ENCODE data around the gene GNB5. TPM values are rescaled to one million over a fixed set of nuclear protein-coding genes. Genes with fewer than 3 reads are reported as not detected.

Gene GNB5
- total and polyA plus RNA-seq, 2 donors: 16.1 to 20.5 TPM

- 88% methylated on average over 6 of the region's 6 CpGs for WGBS
- no peaks in the 10 kb centered on the region for H3K4me1 ChIP-seq (ENCODE audit: control insufficient read depth in 2 of 2, insufficient read depth in 2 of 2, low read length in 2 of 2)
- H3K36me3 ChIP-seq (ENCODE audit: control insufficient read depth in 2 of 2, insufficient read depth in 2 of 2, low read length in 1 of 2): no peaks in the 10 kb centered on the region
- no peak overlapping the region for H3K4me3 ChIP-seq (ENCODE audit: low read length in 2 of 2)
- DNase-seq (ENCODE audit: low read depth in 6 of 9, low spot score in 9 of 9): no peak
- no peak overlapping the region for H3K27ac ChIP-seq (ENCODE audit: low read depth in 1 of 2, low read length in 1 of 2)
- H3K9me3 ChIP-seq (ENCODE audit: control insufficient read depth in 2 of 2, insufficient read depth in 1 of 2, low read length in 1 of 2): no peaks in the 10 kb centered on the region
- peaks cover 0 to 10% of the 10 kb centered on the region in 2 donors for H3K27me3 ChIP-seq (ENCODE audit: control insufficient read depth in 2 of 2, insufficient read depth in 1 of 2, low read length in 1 of 2)
These were observed 84.6 kb downstream of the GNB5 start for GRCh38 chr15:52106641-52107040.

GRCh38 chr15:52105846-52106245 is 85.3 kb downstream of the GNB5 start:
- H3K4me1 ChIP-seq (ENCODE audit: control insufficient read depth in 2 of 2, insufficient read depth in 2 of 2, low read length in 2 of 2): no peaks in the 10 kb centered on the region
- no peak overlapping the region for H3K27ac ChIP-seq (ENCODE audit: low read depth in 1 of 2, low read length in 1 of 2)
- H3K27me3 ChIP-seq (ENCODE audit: control insufficient read depth in 2 of 2, insufficient read depth in 1 of 2, low read length in 1 of 2): peaks cover 0 to 3% of the 10 kb centered on the region in 2 donors
- no peak overlapping the region for H3K4me3 ChIP-seq (ENCODE audit: low read length in 2 of 2)
- no peaks in the 10 kb centered on the region for H3K36me3 ChIP-seq (ENCODE audit: control insufficient read depth in 2 of 2, insufficient read depth in 2 of 2, low read length in 1 of 2)
- DNase-seq (ENCODE audit: low read depth in 6 of 9, low spot score in 9 of 9): no peak
- no peaks in the 10 kb centered on the region for H3K9me3 ChIP-seq (ENCODE audit: control insufficient read depth in 2 of 2, insufficient read depth in 1 of 2, low read length in 1 of 2)
- WGBS: 94% methylated on average over 2 of the region's 2 CpGs

GRCh38 chr15:52104532-52105004 is 86.6 kb downstream of the GNB5 start:
- no peaks in the 10 kb centered on the region for H3K9me3 ChIP-seq (ENCODE audit: control insufficient read depth in 2 of 2, insufficient read depth in 1 of 2, low read length in 1 of 2)
- no peak for DNase-seq (ENCODE audit: low read depth in 6 of 9, low spot score in 9 of 9)
- H3K4me1 ChIP-seq (ENCODE audit: control insufficient read depth in 2 of 2, insufficient read depth in 2 of 2, low read length in 2 of 2): no peaks in the 10 kb centered on the region
- WGBS: 95% methylated on average over 5 of the region's 5 CpGs
- no peak overlapping the region for H3K4me3 ChIP-seq (ENCODE audit: low read length in 2 of 2)
- H3K27me3 ChIP-seq (ENCODE audit: control insufficient read depth in 2 of 2, insufficient read depth in 1 of 2, low read length in 1 of 2): no peaks in the 10 kb centered on the region
- H3K27ac ChIP-seq (ENCODE audit: low read depth in 1 of 2, low read length in 1 of 2): no peak overlapping the region
- H3K36me3 ChIP-seq (ENCODE audit: control insufficient read depth in 2 of 2, insufficient read depth in 2 of 2, low read length in 1 of 2): no peaks in the 10 kb centered on the region

GRCh38 chr15:52103217-52104207 is 87.7 kb downstream of the GNB5 start:
- Histone ChIP-seq H3K4me3 (ENCODE audit: low read length in 2 of 2) (no peak overlapping the region), H3K27me3 (ENCODE audit: control insufficient read depth in 2 of 2, insufficient read depth in 1 of 2, low read length in 1 of 2) (no peaks in the 10 kb centered on the region), H3K9me3 (ENCODE audit: control insufficient read depth in 2 of 2, insufficient read depth in 1 of 2, low read length in 1 of 2) (no peaks in the 10 kb centered on the region), H3K27ac (ENCODE audit: low read depth in 1 of 2, low read length in 1 of 2) (no peak overlapping the region), H3K36me3 (ENCODE audit: control insufficient read depth in 2 of 2, insufficient read depth in 2 of 2, low read length in 1 of 2) (no peaks in the 10 kb centered on the region), H3K4me1 (ENCODE audit: control insufficient read depth in 2 of 2, insufficient read depth in 2 of 2, low read length in 2 of 2) (no peaks in the 10 kb centered on the region)
- DNase-seq (ENCODE audit: low read depth in 6 of 9, low spot score in 9 of 9): no peak
- 93% methylated on average over 5 of the region's 5 CpGs for WGBS

- WGBS: 96% methylated on average over 2 of the region's 2 CpGs
- no peak for DNase-seq (ENCODE audit: low read depth in 6 of 9, low spot score in 9 of 9)
These were observed 88.7 kb downstream of the GNB5 start for GRCh38 chr15:52102463-52102862.

GRCh38 chr15:52101542-52102323 is 89.5 kb downstream of the GNB5 start:
- no peak overlapping the region for H3K27ac ChIP-seq (ENCODE audit: low read depth in 1 of 2, low read length in 1 of 2)
- H3K36me3 ChIP-seq (ENCODE audit: control insufficient read depth in 2 of 2, insufficient read depth in 2 of 2, low read length in 1 of 2): no peaks in the 10 kb centered on the region
- H3K27me3 ChIP-seq (ENCODE audit: control insufficient read depth in 2 of 2, insufficient read depth in 1 of 2, low read length in 1 of 2): no peaks in the 10 kb centered on the region
- H3K4me1 ChIP-seq (ENCODE audit: control insufficient read depth in 2 of 2, insufficient read depth in 2 of 2, low read length in 2 of 2): no peaks in the 10 kb centered on the region
- no peak for DNase-seq (ENCODE audit: low read depth in 6 of 9, low spot score in 9 of 9)
- WGBS: 97% methylated on average over 16 of the region's 16 CpGs
- no peak overlapping the region for H3K4me3 ChIP-seq (ENCODE audit: low read length in 2 of 2)
- H3K9me3 ChIP-seq (ENCODE audit: control insufficient read depth in 2 of 2, insufficient read depth in 1 of 2, low read length in 1 of 2): no peaks in the 10 kb centered on the region

More at GRCh38 chr15:52102463-52102862, 88.7 kb downstream of the GNB5 start:
- H3K36me3 ChIP-seq (ENCODE audit: control insufficient read depth in 2 of 2, insufficient read depth in 2 of 2, low read length in 1 of 2): no peaks in the 10 kb centered on the region
- no peaks in the 10 kb centered on the region for H3K9me3 ChIP-seq (ENCODE audit: control insufficient read depth in 2 of 2, insufficient read depth in 1 of 2, low read length in 1 of 2)
- no peak overlapping the region for H3K27ac ChIP-seq (ENCODE audit: low read depth in 1 of 2, low read length in 1 of 2)
- no peaks in the 10 kb centered on the region for H3K27me3 ChIP-seq (ENCODE audit: control insufficient read depth in 2 of 2, insufficient read depth in 1 of 2, low read length in 1 of 2)
- no peak overlapping the region for H3K4me3 ChIP-seq (ENCODE audit: low read length in 2 of 2)
- no peaks in the 10 kb centered on the region for H3K4me1 ChIP-seq (ENCODE audit: control insufficient read depth in 2 of 2, insufficient read depth in 2 of 2, low read length in 2 of 2)

GRCh38 chr15:52100807-52101442 is 90.3 kb downstream of the GNB5 start:
- H3K27ac ChIP-seq (ENCODE audit: low read depth in 1 of 2, low read length in 1 of 2): no peak overlapping the region
- WGBS: 94% methylated on average over 6 of the region's 6 CpGs
- H3K27me3 ChIP-seq (ENCODE audit: control insufficient read depth in 2 of 2, insufficient read depth in 1 of 2, low read length in 1 of 2): no peaks in the 10 kb centered on the region
- no peak for DNase-seq (ENCODE audit: low read depth in 6 of 9, low spot score in 9 of 9)
- no peaks in the 10 kb centered on the region for H3K36me3 ChIP-seq (ENCODE audit: control insufficient read depth in 2 of 2, insufficient read depth in 2 of 2, low read length in 1 of 2)
- H3K4me3 ChIP-seq (ENCODE audit: low read length in 2 of 2): no peak overlapping the region
- H3K4me1 ChIP-seq (ENCODE audit: control insufficient read depth in 2 of 2, insufficient read depth in 2 of 2, low read length in 2 of 2): no peaks in the 10 kb centered on the region
- no peaks in the 10 kb centered on the region for H3K9me3 ChIP-seq (ENCODE audit: control insufficient read depth in 2 of 2, insufficient read depth in 1 of 2, low read length in 1 of 2)

- DNase-seq (ENCODE audit: low read depth in 6 of 9, low spot score in 9 of 9): no peak
- Histone ChIP-seq H3K27ac (ENCODE audit: low read depth in 1 of 2, low read length in 1 of 2) (no peak overlapping the region), H3K9me3 (ENCODE audit: control insufficient read depth in 2 of 2, insufficient read depth in 1 of 2, low read length in 1 of 2) (no peaks in the 10 kb centered on the region), H3K4me1 (ENCODE audit: control insufficient read depth in 2 of 2, insufficient read depth in 2 of 2, low read length in 2 of 2) (no peaks in the 10 kb centered on the region), H3K36me3 (ENCODE audit: control insufficient read depth in 2 of 2, insufficient read depth in 2 of 2, low read length in 1 of 2) (no peaks in the 10 kb centered on the region), H3K4me3 (ENCODE audit: low read length in 2 of 2) (no peak overlapping the region), H3K27me3 (ENCODE audit: control insufficient read depth in 2 of 2, insufficient read depth in 1 of 2, low read length in 1 of 2) (no peaks in the 10 kb centered on the region)
- WGBS: 98% methylated on average over 15 of the region's 15 CpGs
These were observed 91.4 kb downstream of the GNB5 start for GRCh38 chr15:52099651-52100272.

Measured in thymus (tissue), 11 donors.